GM12872 (cell line): ENCODE data around the gene GABBR1.

Source experiments
- TF ChIP-seq, protein P1 (sequence below): IDR thresholded peaks from 3 replicates; pipeline ENCODE4 v1.5.1; 2011; ENCODE audit warnings: low read depth, mild to moderate bottlenecking, low read length, moderate library complexity; ENCODE audit not compliant: insufficient read depth

GABBR1 gene

DNA sequence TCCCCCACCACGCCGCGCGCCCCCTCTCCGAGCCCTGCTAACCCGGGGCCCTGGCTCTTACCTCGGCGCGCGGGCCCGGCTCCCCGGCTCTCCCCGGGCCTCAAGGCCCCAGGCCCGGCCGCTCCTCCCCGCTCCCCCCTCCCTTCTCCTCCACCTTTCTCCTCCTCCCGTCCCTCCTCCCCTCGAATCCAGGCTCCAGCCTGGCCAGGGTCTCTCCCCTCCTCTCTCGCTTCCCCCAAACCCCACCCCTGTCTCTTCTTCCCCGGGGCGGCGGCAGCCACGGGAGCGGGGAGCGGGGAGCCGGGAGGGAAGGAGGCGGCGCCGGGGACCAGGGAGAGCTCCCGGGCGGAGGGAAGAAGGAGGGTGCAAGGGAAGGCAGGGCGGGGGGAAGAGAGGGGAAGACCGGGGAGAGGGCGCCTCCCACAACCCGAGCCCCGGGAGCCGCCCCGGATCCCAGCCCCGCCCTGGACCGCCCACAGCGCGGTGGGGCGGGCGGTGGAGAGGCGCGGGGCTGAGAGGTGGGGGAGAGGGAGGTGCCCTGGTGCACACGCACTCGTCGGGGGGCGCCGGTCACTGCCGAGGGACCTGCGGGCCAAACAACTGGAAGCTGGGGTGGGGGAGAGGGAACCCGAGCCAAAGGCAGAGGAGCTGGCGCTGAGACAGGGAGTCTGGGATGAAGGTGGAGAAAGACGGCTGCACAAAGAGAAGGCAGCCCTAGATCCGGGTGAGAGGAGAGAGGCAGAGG, at the start of gene GABBR1:
Gene GABBR1 (minus strand): TSS at position 395 of the 745 bp plus-strand sequence. CDS start 798 bp downstream, outside the sequence.
- TF ChIP-seq, protein P1, sequence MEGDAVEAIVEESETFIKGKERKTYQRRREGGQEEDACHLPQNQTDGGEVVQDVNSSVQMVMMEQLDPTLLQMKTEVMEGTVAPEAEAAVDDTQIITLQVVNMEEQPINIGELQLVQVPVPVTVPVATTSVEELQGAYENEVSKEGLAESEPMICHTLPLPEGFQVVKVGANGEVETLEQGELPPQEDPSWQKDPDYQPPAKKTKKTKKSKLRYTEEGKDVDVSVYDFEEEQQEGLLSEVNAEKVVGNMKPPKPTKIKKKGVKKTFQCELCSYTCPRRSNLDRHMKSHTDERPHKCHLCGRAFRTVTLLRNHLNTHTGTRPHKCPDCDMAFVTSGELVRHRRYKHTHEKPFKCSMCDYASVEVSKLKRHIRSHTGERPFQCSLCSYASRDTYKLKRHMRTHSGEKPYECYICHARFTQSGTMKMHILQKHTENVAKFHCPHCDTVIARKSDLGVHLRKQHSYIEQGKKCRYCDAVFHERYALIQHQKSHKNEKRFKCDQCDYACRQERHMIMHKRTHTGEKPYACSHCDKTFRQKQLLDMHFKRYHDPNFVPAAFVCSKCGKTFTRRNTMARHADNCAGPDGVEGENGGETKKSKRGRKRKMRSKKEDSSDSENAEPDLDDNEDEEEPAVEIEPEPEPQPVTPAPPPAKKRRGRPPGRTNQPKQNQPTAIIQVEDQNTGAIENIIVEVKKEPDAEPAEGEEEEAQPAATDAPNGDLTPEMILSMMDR, result no peak

DNA sequence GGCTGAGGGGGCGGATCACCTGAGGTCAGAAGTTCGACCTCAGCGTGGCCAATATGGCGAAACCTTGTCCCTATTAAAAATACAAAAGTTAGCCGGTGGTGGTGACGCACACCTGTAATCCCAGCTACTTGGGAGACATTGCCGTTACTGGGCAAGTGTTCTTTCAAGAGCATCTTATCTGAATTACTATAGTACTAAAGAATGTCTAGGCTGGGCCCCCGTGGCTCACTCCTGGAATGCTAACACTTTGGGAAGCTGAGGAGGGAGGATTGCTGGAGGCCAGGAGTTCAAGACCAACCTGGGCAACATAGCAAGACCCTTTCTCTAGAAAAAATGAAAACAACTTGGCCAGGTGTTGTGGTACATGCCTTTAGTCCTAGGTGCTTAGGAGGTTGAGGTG, 48.8 kb upstream of the GABBR1 start:
- TF ChIP-seq, protein P1, result no peak

DNA sequence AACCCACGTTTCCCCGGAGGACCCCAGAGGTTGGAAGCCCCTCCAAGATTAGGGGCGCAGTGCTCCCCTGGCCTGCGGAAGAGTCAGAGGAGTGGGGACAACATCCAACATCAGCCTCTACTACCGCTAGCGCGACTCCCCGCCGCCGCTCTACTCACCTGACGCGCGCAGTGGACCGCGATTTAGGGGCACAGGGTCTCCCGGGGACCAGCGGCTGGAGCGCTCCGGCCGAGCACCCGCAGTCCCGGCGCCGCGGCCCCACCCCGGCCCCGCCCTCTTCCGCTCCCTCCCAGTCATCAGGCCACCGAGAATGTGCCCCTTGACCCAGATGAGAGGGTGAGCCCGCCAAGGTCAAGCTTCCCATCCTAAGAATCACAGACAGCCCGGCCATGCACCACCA, 47.9 kb upstream of the GABBR1 start, which contains the start of gene ZFP57:
Gene ZFP57 (minus strand): TSS at position 249 of the 400 bp plus-strand sequence. CDS start 4,149 bp downstream, outside the sequence.
- TF ChIP-seq, protein P1, result no peak

DNA sequence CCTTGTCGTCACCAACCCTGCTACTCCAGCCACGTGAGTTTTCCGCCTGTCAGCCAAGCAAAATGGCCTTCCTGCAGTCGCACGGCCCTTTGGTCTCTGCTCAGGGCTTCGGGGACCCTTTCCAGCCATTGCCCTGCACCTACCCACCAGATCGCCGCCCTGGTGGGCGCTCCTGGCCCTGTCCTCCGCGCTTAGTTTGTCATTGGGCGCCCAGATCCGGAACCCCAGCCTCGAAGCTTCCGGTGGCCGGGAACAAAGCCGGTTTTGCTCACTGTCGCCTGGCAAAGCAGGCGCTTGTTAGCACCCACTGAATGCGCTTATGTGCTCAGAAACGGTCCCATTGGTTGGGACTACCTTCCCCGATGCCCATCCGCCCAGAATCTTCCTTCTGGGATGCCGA, 47.4 kb upstream of the GABBR1 start:
- TF ChIP-seq, protein P1, result no peak

DNA sequence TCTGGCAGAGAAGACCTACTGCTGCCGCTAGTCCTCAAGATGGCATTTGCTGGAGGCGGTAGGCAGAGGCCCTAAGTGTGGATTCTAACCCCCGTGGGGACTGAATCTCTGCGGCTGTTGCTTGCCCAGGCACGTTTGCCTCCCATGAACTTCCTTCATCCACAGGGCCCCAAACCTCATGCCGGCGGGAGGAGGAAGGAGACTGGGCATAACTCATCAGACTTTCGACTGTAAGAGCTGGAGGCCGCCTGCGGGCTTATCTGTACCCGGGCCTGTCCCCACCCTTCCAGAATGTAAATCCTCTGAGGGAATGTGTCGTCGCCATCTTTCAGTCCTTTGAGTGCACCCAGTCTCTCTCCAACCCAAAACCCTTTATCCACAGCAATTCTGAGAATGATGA, 47.0 kb upstream of the GABBR1 start:
- TF ChIP-seq, protein P1, result no peak

- TF ChIP-seq, protein P1, result no peak
Measured at GRCh38 chr6:29678114-29678513, 45.1 kb upstream of the GABBR1 start.

DNA sequence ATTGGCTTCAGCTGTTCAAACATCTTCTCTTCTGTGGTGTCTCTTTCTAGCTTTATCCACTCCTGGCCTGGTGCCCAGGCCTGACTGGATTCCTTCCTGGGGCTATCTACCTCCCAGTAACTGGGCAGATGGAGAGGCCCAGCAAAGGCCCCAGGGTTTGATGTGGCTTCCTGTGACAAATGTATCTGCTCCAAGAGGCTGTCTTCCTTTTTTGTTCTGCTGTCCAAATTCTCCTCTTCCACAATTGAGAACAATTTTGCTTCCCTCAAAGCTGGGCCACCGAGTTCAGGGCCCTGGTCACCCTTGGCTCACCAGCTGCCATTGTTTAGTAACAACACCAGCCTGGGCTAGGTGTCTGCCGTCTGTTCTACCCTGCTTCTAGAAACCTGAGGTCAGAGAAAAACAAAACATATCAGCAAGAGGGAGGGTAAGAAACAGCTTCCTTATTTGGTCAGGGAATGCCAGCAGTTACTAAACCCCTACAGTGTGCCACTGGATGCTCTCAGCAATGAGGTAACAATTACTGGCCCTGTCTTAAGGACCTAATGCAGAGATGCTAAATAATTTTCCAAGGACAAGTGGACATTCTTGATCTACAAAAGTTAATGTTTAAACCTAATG, 44.1 kb upstream of the GABBR1 start:
- TF ChIP-seq, protein P1, result no peak
